ENCODE data around the gene APPL2.
"Not testable (repeated sequence)": the region's sequence is repeated elsewhere in the genome, so short reads cannot be mapped to it uniquely, and the experiment has no call there.

GRCh38 chr12:105183406-105183805 lies 52.6 kb downstream of the APPL2 start:
- TF ChIP-seq CTCF, POLR2AphosphoS5, EP300 (IDR thresholded peaks at IDR 0.05): not testable (repeated sequence)

Data from stomach (tissue), 4 donors.